PC-3 (cell line): Measurements from ENCODE around the gene FOXN3. TPM values are rescaled to one million over a fixed set of nuclear protein-coding genes. Genes with fewer than 3 reads are reported as not detected.

Experiments
- ATAC-seq: fragments of 200-7000 bp; cut with Tn5 transposase; 2 replicates; pipeline ENCODE4 v1.9.1; 2020; ENCODE audit warnings: mild to moderate bottlenecking, moderate library complexity
- BruUV-seq: library from RNA; stranded (reverse); fragments of 400-500 nt; replicated peaks from 2 replicates; lab custom pipeline; 2021; lab: Mats Ljungman, UMichigan
- CTCF ChIA-PET: fragments of 300-600 bp; sonication (Branson Sonifier 250); formaldehyde crosslinking; loops from one replicate; lab custom pipeline; 2022; ENCODE audit warnings: antibody characterized with exemption; lab: Charles Lee
- POLR2A ChIA-PET: fragments of 300-600 bp; sonication (Branson Sonifier 250); formaldehyde crosslinking; loops from one replicate; lab custom pipeline; 2022; ENCODE audit warnings: antibody characterized with exemption; ENCODE audit not compliant: unreplicated experiment; lab: Charles Lee
- DNase-seq: peaks from one replicate; pipeline ENCODE4 v3.0.0-alpha.2; 2015
- H2AFZ ChIP-seq: fragments of 300-600 bp; sonication (generic); 2 replicates; pipeline ENCODE4 v1.6.0; 2016; ENCODE audit warnings: antibody characterized with exemption, low read length
- H3F3A ChIP-seq: fragments of 300-600 bp; sonication (generic); one replicate; pipeline ENCODE4 v1.6.0; 2017; ENCODE audit warnings: antibody characterized with exemption, low read length, control low read depth, mild to moderate bottlenecking; ENCODE audit not compliant: unreplicated experiment
- H3K27ac ChIP-seq: fragments of 300-600 bp; sonication (generic); 2 replicates; pipeline ENCODE4 v1.5.1; 2016; ENCODE audit warnings: mild to moderate bottlenecking, low read length
- H3K27me3 ChIP-seq: fragments of 300-600 bp; sonication (generic); 2 replicates; pipeline ENCODE4 v1.6.1; 2016; ENCODE audit warnings: low read length, mixed read lengths
- H3K36me3 ChIP-seq: fragments of 300-600 bp; sonication (generic); 2 replicates; pipeline ENCODE4 v1.6.1; 2016; ENCODE audit warnings: low read depth, mixed run types, low read length, mixed read lengths
- H3K4me1 ChIP-seq: fragments of 300-600 bp; sonication (generic); 2 replicates; pipeline ENCODE4 v1.5.1; 2016; ENCODE audit warnings: low read length; ENCODE audit not compliant: insufficient read depth
- H3K4me2 ChIP-seq: fragments of 300-600 bp; sonication (generic); 2 replicates; pipeline ENCODE4 v1.6.0; 2016; ENCODE audit warnings: low read length
- H3K4me3 ChIP-seq: fragments of 300-600 bp; sonication (generic); 2 replicates; pipeline ENCODE4 v1.5.1; 2016; ENCODE audit warnings: mild to moderate bottlenecking, low read length, mixed read lengths
- H3K79me2 ChIP-seq: fragments of 300-600 bp; sonication (generic); 2 replicates; pipeline ENCODE4 v1.6.1; 2017; ENCODE audit warnings: low read length, mixed read lengths
- H3K9ac ChIP-seq: fragments of 300-600 bp; sonication (generic); 2 replicates; pipeline ENCODE4 v1.6.0; 2016; ENCODE audit warnings: mild to moderate bottlenecking, low read length
- H3K9me2 ChIP-seq: fragments of 300-600 bp; sonication (generic); replicated peaks from 2 replicates; pipeline ENCODE4 v1.6.1; 2016; ENCODE audit warnings: mixed run types, low read length, mixed read lengths
- H3K9me3 ChIP-seq: fragments of 300-600 bp; sonication (generic); 2 replicates; pipeline ENCODE4 v1.6.1; 2016; ENCODE audit warnings: low read length, mixed read lengths
- H4K20me1 ChIP-seq: fragments of 300-600 bp; sonication (generic); 2 replicates; pipeline ENCODE4 v1.6.1; 2016; ENCODE audit warnings: low read length, mixed read lengths
- CTCF ChIP-seq: fragments of 300-600 bp; sonication (generic); conservative IDR thresholded peaks from 2 replicates; pipeline ENCODE4 v1.5.1; 2017; ENCODE audit warnings: antibody characterized with exemption, low read depth, mild to moderate bottlenecking, low read length
- EZH2 ChIP-seq: fragments of 300-600 bp; sonication (generic); IDR thresholded peaks from one replicate; pipeline ENCODE4 v1.6.1; 2017; ENCODE audit warnings: antibody characterized with exemption, mild to moderate bottlenecking, low read length; ENCODE audit not compliant: unreplicated experiment
- EZH2phosphoT487 ChIP-seq: fragments of 300-600 bp; sonication (generic); IDR thresholded peaks from 2 replicates; pipeline ENCODE4 v1.6.1; 2018; ENCODE audit warnings: mild to moderate bottlenecking, antibody characterized with exemption, low read length, borderline replicate concordance
- intact Hi-C: fragments of 100-400 bp; cut with micrococcal nuclease; formaldehyde crosslinking; loops from 2 replicates; pipeline ENCODE4 v1.9.0; 2023
- total RNA-seq: library from RNA; depleted of rRNA; stranded (reverse); fragments of >200 nt; gene quantifications from 2 replicates; pipeline ENCODE4 v1.2.3, GENCODE V29; 2014

Gene FOXN3
- total RNA-seq, 1 experiment from 2014 or later: 13.3 TPM

DNA sequence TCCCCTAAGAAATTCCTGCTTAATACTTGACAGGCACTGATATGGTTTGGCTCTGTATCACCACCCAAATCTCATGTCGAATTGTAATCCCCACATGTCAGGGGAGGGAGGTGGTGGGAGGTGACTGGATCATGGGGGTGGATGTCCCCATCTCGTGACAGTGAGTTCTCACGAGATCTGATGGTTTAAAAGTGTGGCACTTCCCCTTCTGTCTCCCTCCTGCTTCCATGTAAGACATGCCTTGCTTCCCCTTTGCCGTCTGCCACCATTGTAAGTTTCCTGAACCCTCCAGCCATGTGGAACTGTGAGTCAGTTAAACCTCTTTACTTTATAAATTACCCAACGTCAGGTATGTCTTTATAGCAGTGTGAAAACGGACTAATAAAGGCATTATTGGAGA is 198.0 kb downstream of the FOXN3 start:
- Histone ChIP-seq H3K4me1 (peaks cover 13% of the 10 kb centered on the region), H3K9me3 (no peaks in the 10 kb centered on the region), H3K27me3 (no peaks in the 10 kb centered on the region), H3F3A (peaks cover 7% of the 10 kb centered on the region), H2AFZ (no peak overlapping the region), H3K79me2 (no peaks in the 10 kb centered on the region), H4K20me1 (no peaks in the 10 kb centered on the region), H3K9ac (no peak overlapping the region), H3K9me2 (no peaks in the 10 kb centered on the region), H3K4me2 (no peak overlapping the region), H3K4me3 (no peak overlapping the region), H3K27ac (no peak overlapping the region), H3K36me3 (no peaks in the 10 kb centered on the region)
- BruUV-seq: no TSS peak
- POLR2A ChIA-PET: no interaction called here
- CTCF ChIA-PET: no interaction called here
- intact Hi-C loops: no loop called here
- DNase-seq: no peak
- no peak for ATAC-seq
- TF ChIP-seq CTCF: no peak

DNA sequence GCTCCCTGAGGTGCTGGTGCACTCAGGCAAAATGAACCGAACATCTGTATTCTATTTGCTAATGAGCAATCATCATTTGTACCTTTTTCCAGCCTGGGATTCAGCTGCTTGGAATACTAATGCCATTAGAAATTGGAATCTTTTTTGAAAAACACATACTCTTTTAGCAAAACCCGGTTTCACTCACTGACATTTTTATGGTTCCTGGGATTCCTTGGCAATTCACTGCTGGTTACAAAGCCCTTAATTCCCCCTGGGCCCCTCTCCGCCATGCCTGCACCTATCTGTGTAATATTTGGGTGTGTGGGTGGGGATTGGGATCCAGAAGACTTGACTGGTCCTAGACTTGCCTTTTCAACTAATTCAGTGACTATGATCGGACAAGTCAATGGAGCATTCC is 199.1 kb downstream of the FOXN3 start:
- H3K9me3 ChIP-seq: no peaks in the 10 kb centered on the region
- H3K9ac ChIP-seq: no peak overlapping the region
- H2AFZ ChIP-seq: no peak overlapping the region
- H3K4me2 ChIP-seq: no peak overlapping the region
- no peaks in the 10 kb centered on the region for H3K79me2 ChIP-seq
- H3F3A ChIP-seq: peaks cover 7% of the 10 kb centered on the region
- no peak overlapping the region for H3K4me3 ChIP-seq
- intact Hi-C loops: no loop called here
- no peak overlapping the region for H3K27ac ChIP-seq
- no peaks in the 10 kb centered on the region for H3K27me3 ChIP-seq
- no peak for TF ChIP-seq EZH2
- ChIA-PET CTCF (no interaction called here), POLR2A (no interaction called here)
- H3K9me2 ChIP-seq: no peaks in the 10 kb centered on the region
- peaks cover 20% of the 10 kb centered on the region for H3K4me1 ChIP-seq
- BruUV-seq: no TSS peak
- H4K20me1 ChIP-seq: no peaks in the 10 kb centered on the region
- H3K36me3 ChIP-seq: no peaks in the 10 kb centered on the region
- ATAC-seq (no peak), DNase-seq (no peak)

DNA sequence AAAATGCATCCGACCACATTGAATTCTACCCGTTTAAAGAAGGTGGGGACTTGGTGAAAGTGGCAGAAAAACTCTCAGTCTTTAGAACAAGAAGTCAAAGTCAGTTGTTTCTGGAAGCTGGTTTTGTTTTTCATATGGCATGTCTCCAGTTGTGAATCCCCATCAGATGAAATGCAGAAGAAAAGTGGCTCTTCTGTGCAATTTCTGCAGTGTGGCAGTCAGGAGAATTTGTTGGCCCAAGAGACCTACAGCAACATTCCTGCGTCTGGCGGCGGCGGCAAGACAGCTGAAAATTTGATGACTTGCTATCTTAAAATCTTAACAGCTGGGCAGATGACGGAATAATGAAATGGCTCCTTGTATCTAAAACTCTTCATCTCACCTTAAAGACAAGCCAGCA is 201.5 kb downstream of the FOXN3 start:
- Histone ChIP-seq H3K27me3 (no peaks in the 10 kb centered on the region), H3K36me3 (no peaks in the 10 kb centered on the region), H3K27ac (no peak overlapping the region), H3K4me2 (no peak overlapping the region), H3K9me3 (no peaks in the 10 kb centered on the region), H2AFZ (no peak overlapping the region), H3K79me2 (no peaks in the 10 kb centered on the region), H3K9me2 (no peaks in the 10 kb centered on the region), H3K4me1 (peaks cover 20% of the 10 kb centered on the region), H3K9ac (no peak overlapping the region), H3K4me3 (no peak overlapping the region), H3F3A (peaks cover 7% of the 10 kb centered on the region), H4K20me1 (no peaks in the 10 kb centered on the region)
- no peak for ATAC-seq
- ChIA-PET POLR2A (no interaction called here), CTCF (no interaction called here)
- TF ChIP-seq CTCF: no peak
- TF ChIP-seq EZH2phosphoT487: no peak
- no peak for TF ChIP-seq EZH2
- intact Hi-C loops: no loop called here
- no TSS peak for BruUV-seq
- no peak for DNase-seq
